ENCODE data around the gene LRBA.
"Not testable (repeated sequence)": the region's sequence is repeated elsewhere in the genome, so short reads cannot be mapped to it uniquely, and the experiment has no call there.

The LRBA gene

DNA sequence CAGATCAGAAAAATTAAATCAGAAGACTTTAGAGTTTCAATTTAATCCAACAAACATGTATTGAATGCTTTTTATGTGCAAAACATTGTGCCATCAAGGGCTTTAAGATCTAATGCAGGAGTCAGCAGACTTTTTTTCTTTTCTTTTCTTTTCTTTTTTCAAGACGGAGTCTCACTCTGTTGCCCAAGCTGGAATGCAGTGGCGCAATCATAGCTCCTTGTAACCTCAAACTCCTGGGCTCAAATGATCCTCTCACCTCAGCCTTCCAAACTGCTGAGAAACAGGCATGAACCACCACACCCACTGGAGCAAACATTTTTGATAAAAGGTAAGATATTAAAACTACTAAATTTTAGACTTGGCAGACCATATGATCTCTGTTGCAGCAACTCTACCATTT, 24.6 kb upstream of the LRBA start:
- Histone ChIP-seq H3K4me3 (ENCODE audit: low read length in 2 of 2) (no peak overlapping the region), H3K27me3 (ENCODE audit: control insufficient read depth in 1 of 2, insufficient read depth in 2 of 2, low read length in 2 of 2) (no peaks in the 10 kb centered on the region), H3K9ac (ENCODE audit: low read length in 2 of 2) (no peak overlapping the region)

DNA sequence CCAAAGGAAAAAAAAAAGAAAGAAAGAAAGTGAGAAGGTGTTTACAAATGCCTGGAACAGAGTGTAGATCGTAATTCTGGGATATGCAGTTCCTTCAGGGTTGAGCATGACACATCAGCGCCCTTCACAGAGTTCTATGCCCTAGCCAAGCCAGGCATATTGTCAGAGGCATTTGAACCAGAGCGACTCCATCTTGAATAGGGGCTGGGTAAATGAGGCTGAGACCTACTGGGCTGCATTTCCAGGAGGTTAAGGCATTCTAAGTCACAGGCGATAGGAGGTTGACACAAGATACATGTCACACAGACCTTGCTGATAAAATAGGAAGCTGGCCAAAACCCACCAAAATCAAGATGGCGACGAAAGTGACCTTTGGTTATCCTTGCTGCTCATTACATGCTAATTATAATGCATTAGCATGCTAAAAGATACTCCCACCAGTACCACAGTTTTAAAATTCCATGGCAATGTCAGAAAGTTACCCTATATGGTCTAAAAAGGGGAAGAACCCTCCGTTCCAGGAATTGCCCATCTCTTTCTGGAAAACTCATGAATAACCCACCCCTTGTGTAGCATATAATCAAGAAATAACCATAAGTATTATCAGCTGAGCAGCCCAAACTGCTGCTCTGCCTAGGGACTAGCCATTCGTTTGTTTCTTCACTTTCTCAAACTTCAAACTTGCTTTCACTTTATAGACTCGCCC, 23.5 kb upstream of the LRBA start:
- no peaks in the 10 kb centered on the region for H3K27me3 ChIP-seq (ENCODE audit: control insufficient read depth in 1 of 2, insufficient read depth in 2 of 2, low read length in 2 of 2)
- no peak overlapping the region for H3K4me3 ChIP-seq (ENCODE audit: low read length in 2 of 2)
- H3K9ac ChIP-seq (ENCODE audit: low read length in 2 of 2) = no peak overlapping the region
- no peaks in the 10 kb centered on the region for H3K9me3 ChIP-seq (ENCODE audit: control insufficient read depth in 2 of 2, low read length in 2 of 2)
- H3K36me3 ChIP-seq (ENCODE audit: control insufficient read depth in 2 of 2, insufficient read depth in 2 of 2, low read length in 2 of 2) = no peaks in the 10 kb centered on the region
- H3K27ac ChIP-seq (ENCODE audit: low read length) = no peak overlapping the region
- H3K4me1 ChIP-seq (ENCODE audit: control insufficient read depth, insufficient read depth, low read length) = no peaks in the 10 kb centered on the region

More for the DNA sequence above, 24.6 kb upstream of the LRBA start:
- no peak overlapping the region for H3K27ac ChIP-seq (ENCODE audit: low read length)
- H3K4me1 ChIP-seq (ENCODE audit: control insufficient read depth, insufficient read depth, low read length) = no peaks in the 10 kb centered on the region
- H3K9me3 ChIP-seq (ENCODE audit: control insufficient read depth in 2 of 2, low read length in 2 of 2) = no peaks in the 10 kb centered on the region
- no peaks in the 10 kb centered on the region for H3K36me3 ChIP-seq (ENCODE audit: control insufficient read depth in 2 of 2, insufficient read depth in 2 of 2, low read length in 2 of 2)

DNA sequence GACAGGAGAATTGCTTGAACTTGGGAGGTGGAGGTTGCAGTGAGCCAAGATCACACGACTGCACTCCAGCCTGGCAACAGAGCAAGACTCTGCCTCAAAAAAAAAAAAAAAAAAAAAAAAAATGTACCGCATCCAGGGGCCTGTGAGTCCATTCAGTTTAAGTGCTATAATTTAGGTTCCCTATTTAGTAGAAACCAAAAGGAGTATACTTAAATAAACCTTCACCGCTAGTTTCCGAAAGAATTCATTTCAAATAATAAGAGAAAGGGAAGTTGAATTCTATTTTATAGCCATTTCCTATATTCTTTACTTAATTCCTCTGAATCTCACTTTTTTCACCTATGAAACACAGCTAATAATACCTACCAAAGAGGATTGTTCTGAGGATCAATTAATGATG, 20.8 kb upstream of the LRBA start:
- Histone ChIP-seq H3K9ac (ENCODE audit: low read length in 2 of 2) (no peak overlapping the region), H3K4me1 (ENCODE audit: control insufficient read depth, insufficient read depth, low read length) (no peaks in the 10 kb centered on the region), H3K4me3 (ENCODE audit: low read length in 2 of 2) (no peak overlapping the region), H3K27me3 (ENCODE audit: control insufficient read depth in 1 of 2, insufficient read depth in 2 of 2, low read length in 2 of 2) (no peaks in the 10 kb centered on the region), H3K36me3 (ENCODE audit: control insufficient read depth in 2 of 2, insufficient read depth in 2 of 2, low read length in 2 of 2) (no peaks in the 10 kb centered on the region), H3K9me3 (ENCODE audit: control insufficient read depth in 2 of 2, low read length in 2 of 2) (no peaks in the 10 kb centered on the region), H3K27ac (ENCODE audit: low read length) (no peak overlapping the region)

DNA sequence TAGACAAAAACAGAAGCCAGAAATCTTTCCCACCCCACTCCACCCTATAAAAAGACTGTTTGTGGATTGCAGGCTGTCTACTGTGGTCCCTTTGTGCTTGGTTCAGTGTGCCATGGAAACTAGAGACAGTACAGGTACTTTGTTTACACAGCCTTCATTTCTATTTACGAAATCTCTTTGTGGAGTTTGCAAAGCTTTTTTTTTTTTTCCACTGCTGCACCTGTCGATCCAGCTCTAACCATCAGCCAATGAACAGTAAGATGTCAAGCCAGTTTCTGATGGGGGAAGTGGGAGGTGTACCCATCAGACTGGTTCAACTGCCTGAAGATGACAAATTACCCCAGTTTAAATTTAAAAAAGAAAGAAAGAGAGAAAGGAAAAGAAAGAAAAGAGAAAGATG, 20.2 kb upstream of the LRBA start:
- H3K36me3 ChIP-seq (ENCODE audit: control insufficient read depth in 2 of 2, insufficient read depth in 2 of 2, low read length in 2 of 2) = no peaks in the 10 kb centered on the region
- no peaks in the 10 kb centered on the region for H3K4me1 ChIP-seq (ENCODE audit: control insufficient read depth, insufficient read depth, low read length)
- H3K4me3 ChIP-seq (ENCODE audit: low read length in 2 of 2) = no peak overlapping the region
- H3K9ac ChIP-seq (ENCODE audit: low read length in 2 of 2) = no peak overlapping the region
- H3K27me3 ChIP-seq (ENCODE audit: control insufficient read depth in 1 of 2, insufficient read depth in 2 of 2, low read length in 2 of 2) = no peaks in the 10 kb centered on the region
- no peaks in the 10 kb centered on the region for H3K9me3 ChIP-seq (ENCODE audit: control insufficient read depth in 2 of 2, low read length in 2 of 2)
- no peak overlapping the region for H3K27ac ChIP-seq (ENCODE audit: low read length)

DNA sequence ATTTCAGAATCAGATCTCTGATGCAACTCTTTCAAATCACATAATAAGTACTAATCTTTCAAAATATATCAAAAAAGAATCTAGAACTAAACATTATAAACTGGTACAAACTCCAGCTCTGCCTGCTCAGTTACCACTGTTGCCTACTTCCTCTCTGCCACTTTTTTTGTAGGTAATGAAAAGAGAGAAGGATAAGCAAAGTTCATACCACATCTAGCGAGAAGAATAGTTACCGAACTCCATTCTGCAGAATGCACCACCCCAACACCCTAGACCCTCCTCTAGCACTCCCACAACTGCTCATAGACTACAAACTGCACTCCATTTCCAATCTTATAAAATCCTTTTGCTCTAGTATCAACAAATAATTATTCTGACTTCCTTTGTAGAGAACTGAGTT, 19.7 kb upstream of the LRBA start:
- H3K27me3 ChIP-seq (ENCODE audit: control insufficient read depth in 1 of 2, insufficient read depth in 2 of 2, low read length in 2 of 2) = no peaks in the 10 kb centered on the region
- H3K9ac ChIP-seq (ENCODE audit: low read length in 2 of 2) = no peak overlapping the region
- no peaks in the 10 kb centered on the region for H3K9me3 ChIP-seq (ENCODE audit: control insufficient read depth in 2 of 2, low read length in 2 of 2)
- H3K4me1 ChIP-seq (ENCODE audit: control insufficient read depth, insufficient read depth, low read length) = no peaks in the 10 kb centered on the region
- H3K4me3 ChIP-seq (ENCODE audit: low read length in 2 of 2) = no peak overlapping the region
- H3K36me3 ChIP-seq (ENCODE audit: control insufficient read depth in 2 of 2, insufficient read depth in 2 of 2, low read length in 2 of 2) = no peaks in the 10 kb centered on the region
- no peak overlapping the region for H3K27ac ChIP-seq (ENCODE audit: low read length)

DNA sequence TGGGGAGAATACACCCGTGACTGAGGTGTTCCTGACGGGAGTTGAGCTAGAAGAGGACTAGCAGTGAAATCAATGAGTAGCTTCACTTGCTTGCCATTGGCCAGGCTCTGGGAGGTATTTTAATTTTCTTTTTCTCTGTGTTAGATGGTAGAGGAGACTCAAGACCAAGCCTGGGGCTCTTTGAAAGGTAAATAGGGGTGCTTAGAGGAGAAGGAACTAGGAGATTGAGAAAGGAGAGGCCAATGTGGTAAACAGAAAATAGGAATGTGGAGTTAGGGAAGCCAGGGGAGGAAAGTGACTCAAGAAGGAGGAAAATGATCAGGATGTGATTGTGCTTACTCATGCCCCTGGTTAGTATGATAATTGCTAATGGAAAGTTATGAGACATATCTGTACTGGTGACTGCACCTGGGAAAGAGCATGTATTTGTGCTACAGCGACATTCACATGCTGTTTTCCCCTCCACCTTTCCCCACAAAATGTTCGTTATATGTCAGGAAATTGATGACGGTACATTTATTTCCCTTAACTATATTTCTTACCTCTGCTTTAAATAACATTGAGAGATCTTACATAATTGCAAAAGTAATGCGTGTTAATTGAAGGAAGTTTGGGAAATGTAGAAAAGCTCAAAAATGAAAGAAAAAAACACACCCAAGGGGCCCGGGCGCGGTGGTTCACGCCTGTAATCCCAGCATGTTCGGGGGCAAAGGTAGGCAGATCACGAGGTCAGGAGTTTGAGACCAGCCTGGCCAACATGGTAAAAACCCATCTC, 16.9 kb upstream of the LRBA start:
- no peaks in the 10 kb centered on the region for H3K9me3 ChIP-seq (ENCODE audit: control insufficient read depth in 2 of 2, low read length in 2 of 2)
- no peaks in the 10 kb centered on the region for H3K4me1 ChIP-seq (ENCODE audit: control insufficient read depth, insufficient read depth, low read length)
- H3K36me3 ChIP-seq (ENCODE audit: control insufficient read depth in 2 of 2, insufficient read depth in 2 of 2, low read length in 2 of 2) = no peaks in the 10 kb centered on the region
- H3K4me3 ChIP-seq (ENCODE audit: low read length in 2 of 2) = no peak overlapping the region
- no peak overlapping the region for H3K9ac ChIP-seq (ENCODE audit: low read length in 2 of 2)
- H3K27me3 ChIP-seq (ENCODE audit: control insufficient read depth in 1 of 2, insufficient read depth in 2 of 2, low read length in 2 of 2) = no peaks in the 10 kb centered on the region
- H3K27ac ChIP-seq (ENCODE audit: low read length) = no peak overlapping the region

DNA sequence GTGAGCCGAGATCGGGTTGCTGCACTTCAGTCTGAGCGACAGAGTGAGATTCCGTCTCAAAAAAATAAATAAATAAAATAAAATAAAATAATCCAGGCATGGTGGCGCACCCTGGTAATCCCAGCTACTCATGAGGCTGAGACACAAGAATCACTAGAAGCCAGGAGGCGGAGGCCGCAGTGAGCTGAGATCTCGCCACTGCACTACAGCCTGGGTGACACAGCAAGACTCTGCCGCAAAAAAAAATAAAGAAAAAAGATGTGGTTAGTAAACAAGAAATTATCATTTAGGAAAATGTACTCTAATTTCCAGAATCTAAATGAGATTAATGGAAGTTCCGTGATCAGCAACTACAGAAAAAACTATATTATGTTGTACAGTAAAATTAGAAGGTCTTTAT, 14.5 kb upstream of the LRBA start:
- Histone ChIP-seq H3K27me3 (ENCODE audit: control insufficient read depth in 1 of 2, insufficient read depth in 2 of 2, low read length in 2 of 2) (no peaks in the 10 kb centered on the region), H3K4me1 (ENCODE audit: control insufficient read depth, insufficient read depth, low read length) (no peaks in the 10 kb centered on the region), H3K9me3 (ENCODE audit: control insufficient read depth in 2 of 2, low read length in 2 of 2) (no peaks in the 10 kb centered on the region), H3K36me3 (ENCODE audit: control insufficient read depth in 2 of 2, insufficient read depth in 2 of 2, low read length in 2 of 2) (no peaks in the 10 kb centered on the region), H3K9ac (ENCODE audit: low read length in 2 of 2) (no peak overlapping the region), H3K27ac (ENCODE audit: low read length) (no peak overlapping the region), H3K4me3 (ENCODE audit: low read length in 2 of 2) (no peak overlapping the region)

DNA sequence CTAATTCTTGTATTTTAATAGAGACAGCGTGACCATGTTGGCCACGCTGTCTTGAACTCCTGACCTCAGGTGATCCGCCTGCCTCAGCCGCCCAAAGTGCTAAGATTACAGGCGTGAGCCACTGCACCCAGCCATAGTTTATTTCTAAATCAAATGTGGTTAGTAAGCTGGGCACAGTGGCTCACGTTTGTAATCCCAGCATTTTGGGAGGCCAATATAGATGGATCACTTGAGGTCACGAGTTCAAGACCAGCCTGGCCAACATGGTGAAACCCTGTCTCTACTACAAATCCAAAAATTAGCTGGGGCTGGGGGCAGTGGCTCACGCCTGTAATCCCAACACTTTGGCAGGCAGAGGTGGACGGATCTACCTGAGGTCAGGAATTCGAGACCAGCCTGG, 13.9 kb upstream of the LRBA start:
- H3K27ac ChIP-seq (ENCODE audit: low read length); H3K9me3 ChIP-seq (ENCODE audit: control insufficient read depth in 2 of 2, low read length in 2 of 2); H3K36me3 ChIP-seq (ENCODE audit: control insufficient read depth in 2 of 2, insufficient read depth in 2 of 2, low read length in 2 of 2); H3K9ac ChIP-seq (ENCODE audit: low read length in 2 of 2); H3K4me3 ChIP-seq (ENCODE audit: low read length in 2 of 2); H3K4me1 ChIP-seq (ENCODE audit: control insufficient read depth, insufficient read depth, low read length); H3K27me3 ChIP-seq (ENCODE audit: control insufficient read depth in 1 of 2, insufficient read depth in 2 of 2, low read length in 2 of 2): not testable (repeated sequence)

DNA sequence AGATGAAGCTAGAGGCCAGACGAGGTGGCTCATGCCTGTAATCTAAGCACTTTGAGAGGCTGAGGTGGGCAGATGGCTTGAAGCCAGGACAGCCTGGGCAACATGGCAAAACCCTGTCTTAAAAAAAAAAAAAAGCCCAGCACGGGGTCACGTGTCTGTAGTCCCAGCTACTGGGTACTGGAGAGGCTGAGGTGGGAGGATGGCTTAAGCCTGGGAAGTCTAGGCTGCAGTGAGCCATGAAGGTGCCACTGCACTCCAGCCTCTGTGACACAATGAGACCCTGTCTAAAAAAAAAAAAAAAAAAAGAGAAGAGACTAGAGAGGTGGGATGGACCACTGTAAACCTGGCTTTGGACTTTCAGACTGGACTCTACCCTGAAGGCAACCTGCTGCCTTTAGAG, 10.7 kb upstream of the LRBA start:
- Histone ChIP-seq H3K27me3 (ENCODE audit: control insufficient read depth in 1 of 2, insufficient read depth in 2 of 2, low read length in 2 of 2) (no peaks in the 10 kb centered on the region), H3K9ac (ENCODE audit: low read length in 2 of 2) (no peak overlapping the region), H3K36me3 (ENCODE audit: control insufficient read depth in 2 of 2, insufficient read depth in 2 of 2, low read length in 2 of 2) (no peaks in the 10 kb centered on the region), H3K4me3 (ENCODE audit: low read length in 2 of 2) (no peak overlapping the region), H3K9me3 (ENCODE audit: control insufficient read depth in 2 of 2, low read length in 2 of 2) (no peaks in the 10 kb centered on the region), H3K4me1 (ENCODE audit: control insufficient read depth, insufficient read depth, low read length) (no peaks in the 10 kb centered on the region), H3K27ac (ENCODE audit: low read length) (no peak overlapping the region)

DNA sequence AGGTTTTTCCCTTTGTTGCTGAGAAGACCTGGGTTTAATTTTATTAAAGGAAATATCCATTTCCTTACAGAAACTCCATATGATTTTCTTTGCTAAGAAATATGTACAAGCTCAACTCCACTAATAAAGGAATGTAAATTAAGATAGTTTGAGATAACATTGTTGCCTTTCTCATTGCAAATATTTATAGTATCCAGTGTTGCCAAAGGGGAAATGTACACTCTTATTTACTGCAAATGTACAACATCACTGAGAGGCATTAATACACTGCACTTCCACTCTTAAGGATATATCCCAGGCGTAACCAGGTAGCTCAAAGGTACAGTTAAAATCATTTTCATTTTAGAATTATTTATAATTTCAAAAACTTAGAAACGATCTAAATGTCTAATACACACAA, 7.5 kb upstream of the LRBA start:
- H3K9ac ChIP-seq (ENCODE audit: low read length in 2 of 2) = no peak overlapping the region
- no peaks in the 10 kb centered on the region for H3K27me3 ChIP-seq (ENCODE audit: control insufficient read depth in 1 of 2, insufficient read depth in 2 of 2, low read length in 2 of 2)
- H3K36me3 ChIP-seq (ENCODE audit: control insufficient read depth in 2 of 2, insufficient read depth in 2 of 2, low read length in 2 of 2) = no peaks in the 10 kb centered on the region
- H3K27ac ChIP-seq (ENCODE audit: low read length) = no peak overlapping the region
- no peaks in the 10 kb centered on the region for H3K9me3 ChIP-seq (ENCODE audit: control insufficient read depth in 2 of 2, low read length in 2 of 2)
- no peaks in the 10 kb centered on the region for H3K4me1 ChIP-seq (ENCODE audit: control insufficient read depth, insufficient read depth, low read length)
- H3K4me3 ChIP-seq (ENCODE audit: low read length in 2 of 2) = no peak overlapping the region

DNA sequence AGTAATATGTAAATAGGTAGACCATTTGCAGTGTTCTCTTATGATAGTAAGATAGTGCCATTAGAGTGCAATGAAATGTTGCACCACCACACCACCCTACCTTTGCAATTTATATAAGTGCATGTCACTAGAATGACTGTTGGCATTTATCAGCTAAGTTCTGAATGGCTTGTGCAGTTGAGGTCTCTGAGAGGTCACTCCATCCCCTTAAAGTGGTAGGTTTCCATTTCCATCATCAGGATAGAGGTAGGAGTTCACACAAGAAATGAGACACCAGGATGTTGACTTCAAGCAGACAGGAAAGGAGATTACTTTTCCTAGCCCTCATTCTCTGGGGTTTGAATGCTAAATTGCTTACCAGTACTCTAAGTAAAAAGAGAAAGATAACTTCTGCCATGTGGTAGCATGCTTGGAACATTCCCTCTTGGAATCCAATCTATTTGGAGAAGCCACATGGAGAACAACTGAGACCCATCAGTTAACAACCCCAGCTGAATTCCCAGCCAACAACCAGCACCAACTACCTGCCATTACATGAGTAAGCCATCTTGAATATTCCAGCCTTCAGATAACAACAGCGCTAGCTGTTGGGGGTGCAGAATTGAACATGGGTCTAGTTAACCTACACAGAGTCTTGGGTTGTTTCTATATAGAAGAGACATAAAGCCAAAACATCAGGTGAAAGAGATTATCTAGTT, 6.7 kb upstream of the LRBA start:
- H3K36me3 ChIP-seq (ENCODE audit: control insufficient read depth in 2 of 2, insufficient read depth in 2 of 2, low read length in 2 of 2) = no peaks in the 10 kb centered on the region
- no peaks in the 10 kb centered on the region for H3K27me3 ChIP-seq (ENCODE audit: control insufficient read depth in 1 of 2, insufficient read depth in 2 of 2, low read length in 2 of 2)
- H3K27ac ChIP-seq (ENCODE audit: low read length) = no peak overlapping the region
- H3K4me1 ChIP-seq (ENCODE audit: control insufficient read depth, insufficient read depth, low read length) = no peaks in the 10 kb centered on the region
- H3K4me3 ChIP-seq (ENCODE audit: low read length in 2 of 2) = no peak overlapping the region
- H3K9me3 ChIP-seq (ENCODE audit: control insufficient read depth in 2 of 2, low read length in 2 of 2) = no peaks in the 10 kb centered on the region
- no peak overlapping the region for H3K9ac ChIP-seq (ENCODE audit: low read length in 2 of 2)

All from stomach smooth muscle (tissue), 2 donors.